Ovary (tissue), 3 donors: ENCODE results near the gene INHA.

Experiments used
- EP300 ChIP-seq: sonication (generic); formaldehyde crosslinking; IDR thresholded peaks from one replicate; pipeline ENCODE4 v1.6.1; 2017; ENCODE audit warnings: antibody characterized with exemption
- TF ChIP-seq, protein P1 (sequence below), 3 donors: fragments of 450-650 bp in 2 of 3; fragments of 200-600 bp in 1 of 3; IDR thresholded peaks; one replicate each; pipeline versions ENCODE4 v1.5.1 to v1.8.0; 2016 to 2022; ENCODE audit warnings: antibody characterized with exemption in 3 of 3, mild to moderate bottlenecking in 1 of 3
- donor health status: DM: no; HTN: no; CAD: no.

DNA sequence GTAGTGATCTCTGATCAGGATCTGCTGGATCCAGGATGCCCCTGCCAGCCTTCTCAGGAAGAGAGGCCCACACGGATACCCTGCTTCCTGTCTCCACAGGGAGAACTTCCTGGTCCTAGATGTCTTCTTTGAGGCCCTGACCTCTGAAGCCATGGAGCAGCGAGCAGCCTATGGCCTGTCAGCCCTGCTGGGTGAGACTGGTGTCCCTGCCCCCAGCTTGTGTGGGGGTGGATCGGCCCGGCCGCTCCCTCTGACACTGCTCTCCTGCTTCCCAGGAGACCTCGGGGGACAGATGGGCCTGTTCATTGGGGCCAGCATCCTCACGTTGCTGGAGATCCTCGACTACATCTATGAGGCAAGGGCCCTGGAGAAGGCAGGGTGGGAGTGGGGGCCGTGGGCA lies 35.1 kb upstream of the INHA start:
- TF ChIP-seq, protein P1, sequence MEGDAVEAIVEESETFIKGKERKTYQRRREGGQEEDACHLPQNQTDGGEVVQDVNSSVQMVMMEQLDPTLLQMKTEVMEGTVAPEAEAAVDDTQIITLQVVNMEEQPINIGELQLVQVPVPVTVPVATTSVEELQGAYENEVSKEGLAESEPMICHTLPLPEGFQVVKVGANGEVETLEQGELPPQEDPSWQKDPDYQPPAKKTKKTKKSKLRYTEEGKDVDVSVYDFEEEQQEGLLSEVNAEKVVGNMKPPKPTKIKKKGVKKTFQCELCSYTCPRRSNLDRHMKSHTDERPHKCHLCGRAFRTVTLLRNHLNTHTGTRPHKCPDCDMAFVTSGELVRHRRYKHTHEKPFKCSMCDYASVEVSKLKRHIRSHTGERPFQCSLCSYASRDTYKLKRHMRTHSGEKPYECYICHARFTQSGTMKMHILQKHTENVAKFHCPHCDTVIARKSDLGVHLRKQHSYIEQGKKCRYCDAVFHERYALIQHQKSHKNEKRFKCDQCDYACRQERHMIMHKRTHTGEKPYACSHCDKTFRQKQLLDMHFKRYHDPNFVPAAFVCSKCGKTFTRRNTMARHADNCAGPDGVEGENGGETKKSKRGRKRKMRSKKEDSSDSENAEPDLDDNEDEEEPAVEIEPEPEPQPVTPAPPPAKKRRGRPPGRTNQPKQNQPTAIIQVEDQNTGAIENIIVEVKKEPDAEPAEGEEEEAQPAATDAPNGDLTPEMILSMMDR (IDR thresholded peaks at IDR 0.05) = no peak
- no peak for TF ChIP-seq EP300
